CD4-positive, alpha-beta T cell (primary cell): ENCODE measurements around the gene PTPRT. TPM values are rescaled to one million over a fixed set of nuclear protein-coding genes. Genes with fewer than 3 reads are reported as not detected.

Source experiments
- ATAC-seq: fragments of 200-7000 bp; cut with Tn5 transposase; one replicate; pipeline ENCODE4 v1.10.0; 2022; ENCODE audit warnings: mild to moderate bottlenecking; ENCODE audit not compliant: poor library complexity
- CTCF ChIA-PET: fragments of 350-600 bp; sonication (Branson Sonifier 250); formaldehyde crosslinking; loops from one replicate; lab custom pipeline; 2021; ENCODE audit warnings: antibody characterized with exemption, inconsistent platforms; lab: Charles Lee
- POLR2A ChIA-PET: fragments of 350-600 bp; sonication (Branson Sonifier 250); formaldehyde crosslinking; loops from one replicate; lab custom pipeline; 2021; ENCODE audit warnings: antibody characterized with exemption, inconsistent platforms; lab: Charles Lee
- DNase-seq, 14 experiments: peaks; one replicate each; pipeline ENCODE4 v3.0.0-alpha.2; 2013 to 2020; ENCODE audit warnings: mixed read lengths in 2 of 14
- H3K27ac ChIP-seq, 2 donors: one replicate each; pipeline versions ENCODE4 v1.5.1 to v1.7.0; 2013; ENCODE audit warnings: low read length in 2 of 2, low read depth in 1 of 2, mild to moderate bottlenecking in 1 of 2
- H3K27me3 ChIP-seq, 2 experiments: 1 replicate in 1 of 2; 2 replicates in 1 of 2; pipeline versions ENCODE4 v1.6.1 to v1.7.0; 2013; ENCODE audit warnings: low read length in 2 of 2, control low read depth in 1 of 2, mild to moderate bottlenecking in 1 of 2, moderate library complexity in 1 of 2; ENCODE audit not compliant: insufficient read depth in 2 of 2, control insufficient read depth in 1 of 2
- H3K36me3 ChIP-seq: one replicate; pipeline ENCODE4 v1.6.1; 2013; ENCODE audit warnings: low read length, control low read depth; ENCODE audit not compliant: insufficient read depth
- H3K4me1 ChIP-seq: one replicate; pipeline ENCODE4 v1.6.1; 2013; ENCODE audit warnings: low read length, control low read depth; ENCODE audit not compliant: insufficient read depth
- H3K4me3 ChIP-seq: one replicate; pipeline ENCODE4 v1.5.1; 2013; ENCODE audit warnings: mild to moderate bottlenecking, low read length, moderate library complexity
- H3K9me3 ChIP-seq, 2 experiments: 1 replicate in 1 of 2; 2 replicates in 1 of 2; pipeline versions ENCODE4 v1.6.1 to v1.7.0; 2013; ENCODE audit warnings: low read length in 2 of 2, mild to moderate bottlenecking in 2 of 2, control low read depth in 1 of 2, moderate library complexity in 1 of 2; ENCODE audit not compliant: control insufficient read depth in 1 of 2, insufficient read depth in 1 of 2
- H3K27ac Mint-ChIP-seq: one replicate; pipeline ENCODE4 v1.8.0; 2020; ENCODE audit warnings: mixed read lengths
- H3K27me3 Mint-ChIP-seq: one replicate; pipeline ENCODE4 v1.8.0; 2021; ENCODE audit warnings: mixed read lengths
- H3K36me3 Mint-ChIP-seq: one replicate; pipeline ENCODE4 v1.8.0; 2021; ENCODE audit warnings: low read depth, mixed read lengths
- H3K4me1 Mint-ChIP-seq: one replicate; pipeline ENCODE4 v1.8.0; 2021; ENCODE audit warnings: low read depth, mixed read lengths
- H3K4me3 Mint-ChIP-seq: one replicate; pipeline ENCODE4 v1.8.0; 2020; ENCODE audit warnings: mild to moderate bottlenecking, mixed read lengths
- H3K9me3 Mint-ChIP-seq: one replicate; pipeline ENCODE4 v1.8.0; 2020; ENCODE audit warnings: mixed read lengths
- CTCF ChIP-seq: fragments of 200-600 bp; IDR thresholded peaks from one replicate; pipeline ENCODE4 v1.8.0; 2022; ENCODE audit warnings: antibody characterized with exemption, mild to moderate bottlenecking
- intact Hi-C, 2 experiments: fragments of 100-400 bp; cut with DNase I in 1 of 2; cut with micrococcal nuclease in 1 of 2; formaldehyde crosslinking; loops; one replicate each; pipeline versions ENCODE4 v1.15.1 to v1.9.0; 2023 to 2025; cut with DNase I, micrococcal nuclease
- total RNA-seq, 174 experiments: library from RNA in 2 of 174; stranded (reverse) in 2 of 174; gene quantifications; one replicate each; pipeline ENCODE4 v1.2.3 and lab custom pipeline; 2021 to 2026

Gene PTPRT
- total RNA-seq, 2 experiments from 2014 or later, result not detected

DNA sequence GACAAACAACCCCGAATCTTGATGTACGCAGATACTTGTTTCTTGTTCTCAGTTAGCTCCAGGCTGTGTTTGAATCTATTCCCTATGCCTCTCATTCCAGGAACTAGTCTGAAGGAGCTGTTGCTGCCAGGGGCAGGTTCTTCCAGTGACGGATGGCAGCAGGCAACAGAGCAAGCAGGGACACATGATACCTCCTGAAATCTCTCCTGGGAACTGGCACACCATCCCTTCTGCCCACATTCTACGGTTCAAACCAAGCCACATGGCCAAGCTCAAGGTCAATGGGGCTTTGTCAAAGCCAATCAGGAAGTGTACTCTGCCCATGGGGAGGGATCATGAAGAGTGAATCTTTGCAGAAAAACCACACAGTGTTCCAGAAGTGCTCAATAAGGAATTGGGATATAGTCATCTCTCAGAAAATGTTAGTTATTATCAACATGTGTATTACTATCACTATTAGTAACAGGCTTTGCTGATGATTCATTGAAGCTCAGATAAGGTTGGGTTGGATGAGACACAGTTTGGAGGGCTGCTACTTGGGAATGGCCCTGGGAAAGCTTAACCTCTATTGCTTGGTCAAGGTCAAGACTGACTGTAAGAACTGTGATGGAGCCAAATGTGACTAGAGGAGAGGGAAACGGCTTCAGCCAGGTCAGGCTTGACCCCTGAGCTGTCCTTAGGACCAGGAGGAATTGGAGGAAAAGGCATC, 454.9 kb downstream of the PTPRT start:
- ChIA-PET POLR2A (no interaction called here), CTCF (no interaction called here)
- Mint-ChIP-seq H3K4me3 (no peak overlapping the region), H3K9me3 (peaks cover 13% of the 10 kb centered on the region), H3K4me1 (no peaks in the 10 kb centered on the region), H3K36me3 (no peaks in the 10 kb centered on the region), H3K27me3 (no peaks in the 10 kb centered on the region), H3K27ac (no peak overlapping the region)
- Histone ChIP-seq H3K27ac (no peak overlapping the region), H3K4me3 (no peak overlapping the region), H3K4me1 (no peaks in the 10 kb centered on the region), H3K36me3 (no peaks in the 10 kb centered on the region), H3K27me3 (no peaks in the 10 kb centered on the region), H3K9me3 (peaks cover 0 to 18% of the 10 kb centered on the region in 2 experiments)
- ATAC-seq (no peak), DNase-seq (no peak)
- no peak for TF ChIP-seq CTCF
- intact Hi-C loops, result no loop called here

- ChIA-PET CTCF (no interaction called here), POLR2A (no interaction called here)
- intact Hi-C loops, result no loop called here
- Histone ChIP-seq H3K36me3 (no peaks in the 10 kb centered on the region), H3K4me3 (no peak overlapping the region), H3K27ac (no peak overlapping the region), H3K27me3 (no peaks in the 10 kb centered on the region), H3K9me3 (peaks cover 0 to 14% of the 10 kb centered on the region in 2 experiments), H3K4me1 (no peaks in the 10 kb centered on the region)
- Mint-ChIP-seq H3K4me1 (no peaks in the 10 kb centered on the region), H3K27ac (no peak overlapping the region), H3K9me3 (peaks cover 9% of the 10 kb centered on the region), H3K36me3 (no peaks in the 10 kb centered on the region), H3K4me3 (no peak overlapping the region), H3K27me3 (no peaks in the 10 kb centered on the region)
- no peak for TF ChIP-seq CTCF
- ATAC-seq, result no peak
- no peak for DNase-seq
Observed at GRCh38 chr20:42721923-42722322, 467.8 kb downstream of the PTPRT start.

DNA sequence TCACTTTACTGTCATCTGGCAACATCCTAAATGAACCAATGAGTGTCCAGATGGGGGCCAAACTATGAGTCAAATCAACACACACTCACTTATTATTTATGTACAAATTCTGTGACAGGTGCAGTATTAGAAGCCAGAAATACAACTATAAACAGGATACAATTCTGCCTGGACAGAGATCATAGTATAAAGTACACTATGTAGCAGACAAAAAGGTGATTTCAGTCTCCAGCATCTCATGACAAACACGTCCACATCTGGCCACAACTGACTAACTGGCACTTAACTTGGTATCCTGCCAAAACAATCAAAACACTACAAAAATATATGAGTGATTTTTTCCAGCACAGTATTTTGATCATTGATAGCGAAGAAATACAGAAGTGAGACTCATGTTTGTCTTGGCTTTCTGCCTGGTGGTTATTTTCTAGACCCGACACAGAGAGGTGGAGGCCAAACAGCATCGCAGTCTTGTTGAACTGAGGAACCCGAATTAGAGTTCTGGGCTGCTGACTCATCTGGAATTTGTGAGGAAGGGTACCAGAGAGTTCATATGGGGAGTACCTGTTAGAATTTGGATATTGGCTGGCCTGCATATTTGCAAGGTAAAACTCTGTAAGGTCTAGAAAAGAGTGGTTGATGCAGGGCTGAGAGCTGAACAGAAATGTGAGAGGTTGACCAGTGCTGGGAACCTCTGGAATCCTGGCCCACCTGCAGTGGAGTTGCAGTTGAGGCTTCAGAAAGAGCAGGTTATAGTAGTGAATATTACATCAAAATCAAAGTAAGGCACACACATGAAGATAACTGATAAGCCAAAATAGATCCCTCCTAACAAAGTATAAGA, 475.2 kb downstream of the PTPRT start:
- Mint-ChIP-seq H3K4me3 (no peak overlapping the region), H3K4me1 (no peaks in the 10 kb centered on the region), H3K27ac (no peak overlapping the region), H3K9me3 (peaks cover 12% of the 10 kb centered on the region), H3K36me3 (no peaks in the 10 kb centered on the region), H3K27me3 (no peaks in the 10 kb centered on the region)
- POLR2A ChIA-PET, result no interaction called here
- no peaks in the 10 kb centered on the region for H3K36me3 ChIP-seq
- peaks cover 11 to 14% of the 10 kb centered on the region in 2 experiments for H3K9me3 ChIP-seq
- TF ChIP-seq CTCF, result no peak
- intact Hi-C loops, result no loop called here
- H3K27ac ChIP-seq, result no peak overlapping the region
- no peaks in the 10 kb centered on the region for H3K27me3 ChIP-seq
- H3K4me1 ChIP-seq, result no peaks in the 10 kb centered on the region
- H3K4me3 ChIP-seq, result no peak overlapping the region
- no peak for DNase-seq
- CTCF ChIA-PET, result no interaction called here
- no peak for ATAC-seq
